GM12801 (cell line): ENCODE measurements around the gene MYH16.

Experiments used
- CTCF ChIP-seq: IDR thresholded peaks from one replicate; pipeline ENCODE4 v1.5.1; 2011; ENCODE audit warnings: control low read depth; ENCODE audit not compliant: insufficient read length; ENCODE audit errors: extremely low read depth

The MYH16 gene

DNA sequence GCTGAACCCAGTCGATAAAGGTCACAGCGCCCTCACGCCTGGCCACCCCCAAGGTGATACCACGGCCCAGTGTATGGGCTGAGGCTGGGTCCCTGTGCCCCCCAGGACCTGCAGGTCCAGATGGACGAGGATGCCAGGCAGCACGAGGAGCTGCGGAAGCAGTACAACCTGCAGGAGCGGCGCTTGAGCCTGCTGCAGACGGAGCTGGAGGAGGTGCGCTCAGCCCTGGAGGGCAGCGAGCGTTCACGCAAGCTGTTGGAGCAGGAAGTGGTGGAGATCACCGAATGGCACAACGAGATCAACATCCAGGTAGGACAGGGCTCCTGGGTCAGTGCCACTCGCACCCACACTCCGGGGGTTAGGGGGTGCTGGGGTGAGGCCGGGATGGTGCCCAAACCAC is 28.9 kb downstream of the MYH16 start:
- no peak for TF ChIP-seq CTCF

- TF ChIP-seq CTCF, result no peak
Measured at GRCh38 chr7:99305473-99306260, 33.0 kb downstream of the MYH16 start.

DNA sequence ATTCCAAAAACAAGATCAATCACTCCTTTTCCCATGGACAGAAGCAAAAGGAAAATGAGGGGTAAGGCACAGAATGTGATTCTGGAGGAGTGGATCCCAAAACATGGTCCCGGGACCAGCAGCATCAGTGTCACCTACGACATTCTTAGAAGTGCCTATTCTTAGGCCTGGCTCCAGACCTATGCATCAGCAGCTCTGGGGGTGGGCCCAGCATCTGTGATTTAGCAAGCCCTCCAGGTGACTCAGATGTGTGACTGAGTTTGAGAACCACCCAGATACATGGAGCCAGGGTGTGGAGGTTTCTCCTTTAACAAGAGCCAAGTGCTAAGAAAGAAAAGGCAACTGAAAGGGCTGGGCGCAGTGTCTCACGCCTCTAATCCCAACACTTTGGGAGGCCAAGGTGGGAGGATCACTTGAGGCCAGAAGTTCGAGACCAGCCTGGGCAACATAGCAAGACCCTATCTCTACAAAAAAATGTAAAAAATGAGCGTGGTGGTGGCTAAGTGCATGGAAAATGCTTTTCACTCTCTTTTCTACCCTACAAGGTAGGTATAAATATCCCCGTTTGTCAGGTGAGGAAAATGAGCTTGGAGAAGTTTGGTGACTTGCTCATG is 35.9 kb downstream of the MYH16 start:
- no peak for TF ChIP-seq CTCF

DNA sequence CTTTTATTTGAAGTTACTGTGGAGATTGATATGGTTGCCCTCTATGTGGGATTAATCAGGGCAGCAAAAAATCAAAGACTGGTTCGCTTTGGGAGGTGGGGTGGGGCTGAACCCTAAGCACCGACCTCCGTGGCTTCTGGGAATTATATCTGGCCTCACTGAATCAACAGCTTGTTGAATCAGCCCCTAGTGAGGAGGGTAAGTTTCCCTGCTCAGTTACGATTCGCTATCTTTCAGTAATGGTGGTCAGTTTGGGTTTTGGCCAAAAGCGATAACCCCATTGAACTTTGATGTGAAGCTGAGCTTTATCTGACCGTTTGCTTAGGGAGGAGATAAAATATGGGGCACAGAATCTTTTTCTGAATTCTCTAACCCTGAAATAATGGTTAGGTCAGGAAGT is 36.5 kb downstream of the MYH16 start:
- no peak for TF ChIP-seq CTCF

DNA sequence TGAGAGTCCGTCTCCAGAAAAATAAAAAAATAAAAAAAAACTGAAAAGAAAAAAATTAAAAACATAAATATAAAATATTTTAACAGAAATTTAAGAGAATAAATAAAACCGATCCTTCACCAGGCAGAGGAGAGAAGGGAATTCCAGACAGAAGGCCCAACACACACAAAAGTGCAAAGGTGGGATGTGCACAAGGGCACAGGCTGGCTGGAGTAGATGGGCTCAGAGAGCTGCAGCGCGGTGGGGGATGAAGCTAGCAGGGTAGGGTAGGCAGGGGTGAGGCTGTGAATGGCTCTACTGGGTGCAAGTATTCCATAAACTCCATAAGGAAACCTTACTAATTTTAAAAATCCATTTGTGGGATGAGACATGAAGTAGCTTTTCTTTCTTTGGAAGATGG is 37.4 kb downstream of the MYH16 start:
- TF ChIP-seq CTCF, result no peak

- TF ChIP-seq CTCF, result no peak
Measured at GRCh38 chr7:99311702-99312101, 39.1 kb downstream of the MYH16 start.

DNA sequence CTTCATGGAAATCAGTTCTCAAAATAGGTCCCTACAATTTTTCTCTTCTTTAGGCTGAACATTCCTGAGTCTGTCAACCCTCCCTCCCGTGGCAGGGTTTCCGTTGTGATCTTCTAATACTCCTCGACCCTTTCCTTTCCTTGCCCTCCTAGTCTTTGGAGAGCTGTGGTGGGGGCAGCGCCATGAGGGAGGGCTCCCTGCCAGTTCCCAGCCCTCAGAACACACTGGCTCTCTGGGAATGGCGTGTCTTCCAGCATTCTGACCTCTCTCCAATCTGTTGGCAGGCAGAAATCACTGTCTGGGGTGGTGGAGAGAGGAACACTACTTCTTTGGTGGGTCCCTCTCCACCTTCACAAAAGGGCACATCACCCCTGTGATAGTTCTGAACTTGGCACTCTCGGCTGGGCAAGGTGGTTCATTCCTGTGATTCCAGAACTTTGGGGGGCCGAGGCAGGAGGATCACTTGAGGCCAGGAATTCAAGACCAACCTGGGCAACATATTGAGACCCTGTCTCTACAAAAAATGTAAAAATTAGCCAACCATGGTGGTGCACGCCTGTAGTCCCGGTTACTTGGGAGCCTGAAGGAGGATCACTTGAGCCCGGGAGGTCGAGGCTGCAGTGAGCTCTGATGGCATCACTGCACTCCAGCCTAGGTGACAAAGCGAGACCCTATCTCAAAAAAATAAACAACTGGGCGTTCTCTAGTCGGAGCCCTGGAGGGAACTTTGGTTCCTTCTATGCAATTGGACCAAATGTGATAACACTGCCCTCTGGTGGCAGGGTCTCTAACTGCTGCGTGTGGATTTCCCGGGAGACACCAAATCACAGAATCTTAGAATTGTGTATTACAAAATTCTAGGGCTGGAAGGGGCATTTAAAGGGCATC is 39.9 kb downstream of the MYH16 start:
- no peak for TF ChIP-seq CTCF
